Panc1 (cell line): ENCODE data around the gene SRGAP3. TPM values are rescaled to one million over a fixed set of nuclear protein-coding genes. Genes with fewer than 3 reads are reported as not detected.

ENCODE experiments used
- ATAC-seq: fragments of 200-7000 bp; cut with Tn5 transposase; 2 replicates; pipeline ENCODE4 v1.9.1; 2020; ENCODE audit warnings: mild to moderate bottlenecking, moderate library complexity
- BruUV-seq: library from RNA; stranded (reverse); fragments of 400-500 nt; replicated peaks from 2 replicates; lab custom pipeline; 2021; lab: Mats Ljungman, UMichigan
- CTCF ChIA-PET: fragments of 300-600 bp; sonication (Branson Sonifier 250); formaldehyde crosslinking; loops from one replicate; lab custom pipeline; 2022; ENCODE audit warnings: antibody characterized with exemption; lab: Charles Lee
- POLR2A ChIA-PET: fragments of 300-600 bp; sonication (Branson Sonifier 250); formaldehyde crosslinking; loops from one replicate; lab custom pipeline; 2022; ENCODE audit warnings: antibody characterized with exemption; lab: Charles Lee
- DNase-seq: peaks from one replicate; pipeline ENCODE4 v3.0.0-alpha.2; 2010; ENCODE audit warnings: low read depth, low spot score
- H3K27ac ChIP-seq: 2 replicates; pipeline ENCODE4 v1.5.1; 2011; ENCODE audit warnings: mild to moderate bottlenecking, low read length, inconsistent platforms
- H3K27me3 ChIP-seq: fragments of 200-500 bp; sonication (Bioruptor generic); 2 replicates; pipeline ENCODE4 v1.6.0; 2014; ENCODE audit warnings: low read length, inconsistent platforms; ENCODE audit not compliant: control insufficient read depth, insufficient read depth
- H3K36me3 ChIP-seq: fragments of 200-500 bp; sonication (Bioruptor generic); 2 replicates; pipeline ENCODE4 v1.5.1; 2014; ENCODE audit warnings: inconsistent platforms, mild to moderate bottlenecking, low read length, moderate library complexity; ENCODE audit not compliant: control insufficient read depth, insufficient read depth
- H3K4me1 ChIP-seq: 2 replicates; pipeline ENCODE4 v1.5.1; 2011; ENCODE audit warnings: inconsistent platforms, mild to moderate bottlenecking, low read length, moderate library complexity; ENCODE audit not compliant: control insufficient read depth, insufficient read depth
- H3K4me3 ChIP-seq, 2 experiments: 2 replicates each; pipeline ENCODE4 v1.5.1; 2011 to 2012; ENCODE audit warnings: low read depth in 2 of 2, low read length in 2 of 2, mild to moderate bottlenecking in 2 of 2, inconsistent platforms in 1 of 2, moderate library complexity in 1 of 2
- H3K9me3 ChIP-seq: fragments of 200-500 bp; sonication (Bioruptor generic); 2 replicates; pipeline ENCODE4 v1.5.1; 2014; ENCODE audit warnings: low read depth, mild to moderate bottlenecking, inconsistent platforms, low read length, moderate library complexity; ENCODE audit not compliant: control insufficient read depth, insufficient read depth
- CTCF ChIP-seq: fragments of 450-650 bp; IDR thresholded peaks from 2 replicates; pipeline ENCODE4 v1.5.1; 2017; ENCODE audit warnings: mild to moderate bottlenecking
- POLR2AphosphoS5 ChIP-seq: IDR thresholded peaks from 2 replicates; pipeline ENCODE4 v1.6.1; 2012; ENCODE audit warnings: mild to moderate bottlenecking, low read depth, low read length, moderate library complexity
- REST ChIP-seq, 2 experiments: IDR thresholded peaks; 2 replicates each; pipeline ENCODE4 v1.6.1; 2011 to 2012; ENCODE audit warnings: low read depth in 2 of 2, control low read depth in 1 of 2, low read length in 1 of 2, mild to moderate bottlenecking in 1 of 2, moderate library complexity in 1 of 2; ENCODE audit not compliant: insufficient read depth in 1 of 2
- SIN3A ChIP-seq: IDR thresholded peaks from 2 replicates; pipeline ENCODE4 v1.6.1; 2012; ENCODE audit warnings: low read depth, mild to moderate bottlenecking, low read length, moderate library complexity, borderline replicate concordance; ENCODE audit not compliant: insufficient read depth
- TCF7L2 ChIP-seq: IDR thresholded peaks from 2 replicates; pipeline ENCODE4 v1.6.1; 2011; ENCODE audit warnings: mild to moderate bottlenecking, low read depth, low read length, inconsistent platforms
- in situ Hi-C: cut with HindIII; loops from 2 replicates; pipeline ENCODE4 v1.10.0; 2016; ENCODE audit warnings: low sequenced_read_pairs, low pct_unique_long_range_greater_than_20kb
- intact Hi-C: fragments of 100-400 bp; cut with micrococcal nuclease; formaldehyde crosslinking; loops from one replicate; pipeline ENCODE4 v1.10.0; 2022; ENCODE audit not compliant: unreplicated experiment
- total RNA-seq: library from RNA; stranded (reverse); gene quantifications from one replicate; pipeline ENCODE4 v1.2.1, GENCODE V29; 2021; ENCODE audit not compliant: unreplicated experiment

SRGAP3 gene
- total RNA-seq, 1 experiment from 2014 or later, result 0.82 TPM

- CTCF ChIA-PET, result no interaction called here
Measured at GRCh38 chr3:9185046-9185445, 64.4 kb downstream of the SRGAP3 start.

GRCh38 chr3:9184461-9184835 lies 65.0 kb downstream of the SRGAP3 start:
- POLR2A ChIA-PET, result no interaction called here
- CTCF ChIA-PET, result no interaction called here
- no TSS peak for BruUV-seq
- no peaks in the 10 kb centered on the region for H3K36me3 ChIP-seq
- TF ChIP-seq REST (IDR thresholded peaks at IDR 0.05; ENCODE audit: insufficient read depth in 1 of 2, low read depth in 2 of 2, low read length in 1 of 2), result no peak
- TF ChIP-seq TCF7L2, result no peak
- no peak for TF ChIP-seq CTCF
- TF ChIP-seq SIN3A, result no peak
- TF ChIP-seq POLR2AphosphoS5, result no peak
- no peaks in the 10 kb centered on the region for H3K4me1 ChIP-seq
- no peaks in the 10 kb centered on the region for H3K9me3 ChIP-seq
- in situ Hi-C loops, result no loop called here
- no peak overlapping the region for H3K4me3 ChIP-seq
- H3K27ac ChIP-seq, result no peak overlapping the region
- no peak for DNase-seq
- no peaks in the 10 kb centered on the region; the same call in none of the 2 replicates for H3K27me3 ChIP-seq
- no peak for ATAC-seq
- intact Hi-C loops, result no loop called here

More at GRCh38 chr3:9185046-9185445, 64.4 kb downstream of the SRGAP3 start:
- H3K4me3 ChIP-seq, result no peak overlapping the region
- POLR2A ChIA-PET, result no interaction called here
- H3K4me1 ChIP-seq, result no peaks in the 10 kb centered on the region
- intact Hi-C loops (no loop called here), in situ Hi-C loops (no loop called here)
- no peak overlapping the region for H3K27ac ChIP-seq
- DNase-seq (no peak), ATAC-seq (no peak)
- H3K36me3 ChIP-seq, result no peaks in the 10 kb centered on the region
- TF ChIP-seq SIN3A (no peak), POLR2AphosphoS5 (no peak), CTCF (no peak)
- no peaks in the 10 kb centered on the region for H3K9me3 ChIP-seq
- BruUV-seq, result no TSS peak
- no peaks in the 10 kb centered on the region; the same call in none of the 2 replicates for H3K27me3 ChIP-seq
